AG08396 (cell line): ENCODE results near the gene HAND1.

Experiments
- DNase-seq: peaks from one replicate; pipeline ENCODE4 v3.0.0; 2012; ENCODE audit warnings: low spot score, mixed read lengths

The HAND1 gene

DNA sequence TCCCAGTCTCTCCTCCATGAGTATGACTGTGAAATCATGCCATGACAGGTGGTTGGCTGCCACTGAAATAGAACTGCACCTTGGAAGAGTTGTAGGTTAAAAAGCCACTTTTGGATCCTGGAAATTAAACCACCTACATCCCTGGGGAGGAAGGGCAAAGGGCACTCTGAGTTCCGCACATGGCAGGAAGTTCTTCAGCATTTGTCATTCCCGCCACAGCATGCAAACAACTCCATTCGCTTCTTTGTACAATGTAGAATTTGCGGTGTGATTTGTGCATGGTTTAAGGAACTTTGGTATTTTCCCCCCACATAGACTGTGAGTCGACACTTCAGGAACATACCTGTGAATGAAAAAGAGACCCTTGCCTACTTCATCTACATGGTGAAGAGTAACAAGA lies 22.4 kb downstream of the HAND1 start:
- no peak for DNase-seq

DNA sequence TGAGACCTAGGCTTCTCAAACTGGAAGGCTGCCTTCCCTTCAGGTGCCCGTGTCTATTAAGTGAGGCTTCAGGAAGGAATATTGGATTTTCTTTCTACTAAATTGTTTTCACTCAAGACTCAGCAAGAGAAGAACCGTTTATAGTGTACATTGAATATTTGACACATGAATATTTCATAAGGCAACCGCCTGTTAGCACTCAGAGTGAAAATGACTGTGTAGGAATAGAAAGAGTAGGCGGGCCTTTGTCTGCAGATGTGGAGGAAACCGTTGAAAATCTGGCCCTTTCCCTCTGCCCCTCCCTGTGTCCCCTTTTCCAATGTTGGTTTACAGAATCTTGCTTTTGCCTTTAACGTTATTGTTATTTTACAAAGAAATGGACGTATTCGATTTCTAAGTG lies 26.1 kb downstream of the HAND1 start:
- no peak for DNase-seq

DNA sequence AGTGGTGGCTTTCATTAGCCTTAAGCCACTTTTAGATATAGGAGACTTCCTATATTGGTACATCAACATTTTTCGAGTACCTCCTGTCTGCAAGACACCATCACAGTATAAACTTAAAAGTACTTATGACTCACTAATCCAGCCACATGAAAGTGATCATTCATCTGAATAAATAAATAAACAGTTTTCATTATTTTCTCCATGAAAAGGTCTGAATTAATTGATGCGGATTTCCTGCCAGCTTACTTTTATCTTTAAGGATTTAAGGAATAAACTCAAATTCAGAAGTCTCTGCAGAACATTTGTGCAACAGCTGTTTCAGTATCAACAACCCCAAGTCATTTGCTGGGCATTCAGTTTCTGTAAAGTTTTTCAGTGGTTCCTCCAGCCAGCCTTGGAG lies 28.2 kb downstream of the HAND1 start:
- peak; percentile 10 for DNase-seq

DNA sequence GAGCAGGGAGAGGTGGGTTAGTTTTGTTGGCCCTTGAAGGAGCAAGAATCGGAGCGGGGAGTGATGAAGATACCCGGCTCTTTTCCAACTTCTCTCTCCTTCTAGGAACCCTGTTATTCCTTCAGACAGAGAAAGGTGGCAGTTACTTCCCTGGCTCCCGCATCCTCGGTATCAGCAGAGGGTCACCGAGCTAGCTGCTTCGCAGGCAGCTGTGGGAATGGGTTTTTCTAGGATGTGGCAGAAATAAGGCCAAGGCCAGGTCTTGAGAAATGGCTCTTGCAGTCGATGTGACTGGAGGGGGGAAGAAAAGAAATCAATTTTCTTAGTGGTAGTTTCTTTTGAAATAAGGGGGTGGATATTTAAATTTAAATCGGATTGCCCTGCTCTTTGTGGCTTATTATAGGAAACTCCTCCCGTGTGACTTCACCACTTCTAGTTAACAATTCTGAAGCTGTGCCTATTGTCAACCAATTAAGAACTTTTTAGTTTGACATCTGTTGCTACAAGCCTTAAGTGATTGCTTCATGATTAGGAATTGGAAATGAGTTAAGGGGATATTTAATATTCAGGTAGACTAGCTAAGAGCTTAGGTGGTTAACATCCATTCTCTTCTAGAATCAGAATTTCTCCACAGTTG lies 30.8 kb downstream of the HAND1 start:
- DNase-seq, result no peak

DNA sequence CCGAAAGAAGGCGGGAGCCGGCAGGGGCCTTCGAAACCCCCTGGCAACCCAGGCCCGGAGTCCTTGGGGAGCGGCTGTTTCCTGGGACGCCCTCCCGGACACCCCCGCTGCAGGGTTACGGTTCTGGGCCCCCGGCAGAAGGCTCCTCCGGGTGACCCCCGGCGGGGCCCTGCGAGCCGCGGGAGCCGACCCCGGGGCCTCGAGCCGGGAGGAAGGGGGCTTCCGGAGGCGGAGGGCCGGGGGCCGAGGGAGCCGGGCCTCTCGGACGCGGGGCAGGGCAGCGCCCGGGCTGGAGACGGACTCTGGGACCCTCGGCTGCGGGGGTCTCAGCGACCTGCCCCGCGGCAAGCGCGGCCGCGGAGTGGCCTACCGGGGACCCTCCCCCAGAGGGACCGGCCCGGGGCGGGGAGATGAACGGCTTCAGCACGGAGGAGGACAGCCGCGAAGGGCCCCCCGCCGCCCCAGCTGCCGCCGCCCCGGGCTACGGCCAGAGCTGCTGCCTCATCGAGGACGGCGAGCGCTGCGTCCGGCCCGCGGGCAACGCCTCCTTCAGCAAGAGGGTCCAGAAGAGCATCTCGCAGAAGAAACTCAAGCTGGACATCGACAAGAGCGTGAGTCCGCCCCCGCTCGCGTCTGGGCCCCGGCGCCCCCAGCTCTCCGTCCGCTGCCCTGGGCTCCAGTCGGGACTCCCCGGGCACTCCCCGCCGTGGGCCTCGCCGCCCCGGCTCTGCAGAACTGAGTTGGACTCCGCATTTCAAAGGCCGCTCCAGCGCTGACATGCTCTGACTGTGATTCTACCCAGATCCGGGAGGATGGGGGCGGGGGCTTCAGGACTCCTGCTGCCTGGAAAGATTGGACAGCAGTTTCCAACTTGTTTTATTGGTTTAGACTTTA lies 31.6 kb downstream of the HAND1 start:
- peak; percentile 80 for DNase-seq

DNA sequence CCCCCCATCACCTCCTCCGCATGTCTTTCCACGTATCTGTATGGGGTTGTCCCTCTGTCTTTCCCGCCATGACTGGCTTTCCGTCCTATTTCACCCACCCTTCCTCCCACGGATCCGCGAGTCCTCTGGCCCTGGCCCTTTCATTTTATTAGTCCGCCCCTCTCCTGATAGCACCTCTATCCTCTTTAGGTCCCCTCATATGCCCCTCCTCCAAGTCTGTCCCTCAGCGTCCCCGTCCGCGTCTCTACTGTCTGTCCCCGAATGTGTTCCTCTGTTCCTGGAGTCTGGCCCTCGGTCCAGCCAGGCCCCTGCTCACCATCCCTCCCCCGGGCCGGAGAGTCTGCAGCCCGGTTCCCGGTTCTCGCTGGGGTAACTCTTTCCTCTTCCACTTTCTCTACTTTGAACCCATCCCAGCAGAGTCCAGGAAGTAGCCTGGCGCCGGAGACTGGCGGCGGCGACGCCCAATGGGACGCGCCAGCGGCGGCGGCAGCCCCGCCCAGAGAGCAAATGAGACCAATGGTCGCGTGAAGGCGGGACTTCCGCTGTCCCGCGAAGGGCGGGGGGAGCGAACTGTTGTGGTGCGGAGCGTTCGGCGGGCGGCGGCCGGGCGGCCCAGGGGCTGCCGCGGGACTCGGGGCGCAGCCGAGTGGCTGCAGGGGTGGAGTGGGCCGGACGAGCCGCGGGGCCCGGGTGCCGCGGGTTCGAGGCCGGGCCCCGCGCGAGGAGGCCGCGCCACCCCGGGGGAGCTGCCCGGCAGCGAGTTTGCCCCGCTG lies 32.4 kb downstream of the HAND1 start, which contains the start of gene SAP30L:
Gene SAP30L, plus strand, starts transcription at position 576 of the 773 bp plus-strand sequence. CDS start 608 bp downstream, outside the sequence.
- peak; percentile 100 for DNase-seq

DNA sequence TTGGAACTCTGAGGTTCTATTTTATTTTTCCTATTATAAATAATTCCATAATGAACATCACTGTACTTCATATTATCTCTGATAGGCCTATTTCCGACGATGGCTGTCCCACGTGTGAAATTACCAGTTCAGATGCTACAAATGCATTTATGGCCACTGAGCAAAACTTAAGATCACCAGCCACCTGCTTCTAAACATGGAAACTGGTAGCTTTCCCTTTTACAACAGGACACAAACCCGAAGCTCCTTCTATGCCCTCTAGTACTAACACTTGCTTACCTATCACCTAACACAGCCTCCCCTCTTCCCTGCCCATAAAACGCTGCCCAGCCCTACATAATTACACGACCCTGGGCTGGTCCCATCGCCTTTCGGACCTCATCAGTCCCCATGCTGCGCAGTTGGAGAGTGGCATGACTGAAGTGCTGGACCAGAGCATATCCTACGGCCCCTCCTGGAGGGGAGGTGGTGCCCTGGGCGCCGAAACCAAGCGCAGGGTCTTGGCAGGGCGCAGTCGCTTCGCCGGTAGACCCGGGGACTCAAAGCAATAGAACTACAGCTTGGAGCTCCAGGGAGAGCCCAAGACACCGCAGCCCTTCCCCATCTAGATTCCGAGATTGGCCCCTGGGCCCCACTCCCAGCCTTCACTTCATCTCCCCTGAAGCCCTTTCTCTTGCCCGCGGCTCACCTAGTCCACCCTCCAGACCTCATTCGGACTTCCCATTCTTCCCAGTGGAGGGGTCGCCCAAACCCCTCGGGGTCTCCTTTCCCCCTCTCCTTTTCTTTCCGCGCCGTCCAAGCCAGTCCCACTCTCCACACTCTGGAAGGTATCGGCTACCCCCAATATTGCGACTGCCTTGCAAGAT lies 33.2 kb downstream of the HAND1 start:
- peak; percentile 29 for DNase-seq

DNA sequence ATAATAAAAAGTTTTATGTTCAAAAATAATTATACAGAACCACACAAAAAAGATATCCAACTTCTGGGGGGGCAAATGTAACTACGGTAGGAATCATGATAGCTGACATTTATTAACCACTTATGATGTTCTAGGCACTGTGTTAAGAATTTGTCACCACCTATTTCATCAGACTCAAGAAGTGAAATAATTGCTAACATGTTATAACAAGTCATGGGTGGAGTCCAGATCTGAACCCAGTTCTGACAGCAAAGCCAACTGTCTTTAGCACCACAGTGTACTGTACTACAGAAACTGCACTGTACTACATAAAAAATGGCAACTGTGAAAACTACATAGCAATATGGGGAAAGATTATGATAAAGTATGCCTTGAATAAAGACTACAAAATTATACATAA lies 35.2 kb downstream of the HAND1 start:
- no peak for DNase-seq

DNA sequence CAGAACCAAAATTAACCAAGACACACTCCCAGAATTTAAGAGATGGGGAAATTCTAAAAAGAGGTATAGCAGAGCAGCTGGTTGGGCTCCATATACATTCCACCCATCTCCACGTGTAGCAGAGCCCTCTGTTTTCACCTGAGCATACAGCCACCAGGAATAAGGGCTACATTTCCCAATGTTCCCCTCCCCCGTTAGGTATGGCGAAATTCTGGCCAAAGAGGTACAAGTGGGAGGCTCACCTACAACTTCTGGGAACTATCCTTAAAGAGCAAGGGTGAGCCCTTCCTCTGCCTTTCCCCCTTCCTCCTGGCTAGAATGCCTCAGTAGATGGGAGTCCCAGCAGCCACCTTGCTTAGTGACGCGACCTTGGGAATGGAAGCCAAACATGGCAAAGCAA lies 37.5 kb downstream of the HAND1 start:
- no peak for DNase-seq

DNA sequence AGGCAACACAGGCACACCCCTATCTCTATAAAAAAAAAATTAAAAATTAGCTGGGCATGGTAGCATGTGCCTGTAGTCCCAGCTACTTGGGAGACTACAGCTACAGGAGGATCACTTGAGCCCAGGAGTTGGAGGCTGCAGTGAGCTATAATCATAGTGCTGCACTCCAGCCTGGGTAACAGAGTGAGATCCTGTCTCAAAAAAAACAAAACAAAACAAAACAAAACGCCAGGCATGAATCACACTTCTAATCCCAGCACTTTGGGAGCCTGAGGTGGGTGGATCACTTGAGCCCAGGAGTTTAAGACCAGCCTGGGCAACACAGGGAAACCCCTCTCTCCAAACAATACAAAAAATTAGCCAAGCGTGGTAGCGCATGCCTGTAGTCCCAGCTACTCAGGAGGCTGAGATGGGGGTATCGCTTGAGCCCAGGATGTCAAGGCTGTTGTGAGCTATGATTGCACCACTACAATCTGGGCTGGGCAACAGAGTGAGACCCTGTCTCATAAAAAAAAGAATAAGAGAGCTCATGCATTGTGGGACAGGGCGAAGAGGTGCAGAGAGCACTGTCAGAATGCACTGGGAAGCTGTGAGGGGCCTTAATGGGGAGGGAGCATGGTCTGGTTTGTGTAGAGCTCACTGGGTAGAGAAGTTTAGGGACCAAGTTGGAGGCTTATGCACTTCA lies 40.6 kb downstream of the HAND1 start:
- no peak for DNase-seq

DNA sequence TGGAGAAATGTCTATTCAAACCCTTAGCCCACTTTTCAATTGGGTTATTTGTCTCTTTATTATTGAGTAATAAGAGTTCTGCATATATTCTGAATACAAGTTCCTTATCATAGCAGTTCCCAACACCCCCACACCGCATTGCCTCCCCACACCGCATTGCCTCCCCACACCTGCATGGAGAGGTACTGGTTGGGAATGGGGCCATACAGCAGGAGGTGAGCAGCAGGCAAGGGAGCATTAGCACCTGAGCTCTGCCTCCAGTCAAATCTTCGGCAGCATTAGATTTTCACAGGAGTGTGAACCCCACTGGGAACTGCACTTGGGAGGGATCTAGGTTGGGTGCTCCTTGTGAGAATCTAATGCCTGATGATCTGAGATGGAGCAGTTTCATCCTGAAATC lies 42.8 kb downstream of the HAND1 start:
- no peak for DNase-seq

DNA sequence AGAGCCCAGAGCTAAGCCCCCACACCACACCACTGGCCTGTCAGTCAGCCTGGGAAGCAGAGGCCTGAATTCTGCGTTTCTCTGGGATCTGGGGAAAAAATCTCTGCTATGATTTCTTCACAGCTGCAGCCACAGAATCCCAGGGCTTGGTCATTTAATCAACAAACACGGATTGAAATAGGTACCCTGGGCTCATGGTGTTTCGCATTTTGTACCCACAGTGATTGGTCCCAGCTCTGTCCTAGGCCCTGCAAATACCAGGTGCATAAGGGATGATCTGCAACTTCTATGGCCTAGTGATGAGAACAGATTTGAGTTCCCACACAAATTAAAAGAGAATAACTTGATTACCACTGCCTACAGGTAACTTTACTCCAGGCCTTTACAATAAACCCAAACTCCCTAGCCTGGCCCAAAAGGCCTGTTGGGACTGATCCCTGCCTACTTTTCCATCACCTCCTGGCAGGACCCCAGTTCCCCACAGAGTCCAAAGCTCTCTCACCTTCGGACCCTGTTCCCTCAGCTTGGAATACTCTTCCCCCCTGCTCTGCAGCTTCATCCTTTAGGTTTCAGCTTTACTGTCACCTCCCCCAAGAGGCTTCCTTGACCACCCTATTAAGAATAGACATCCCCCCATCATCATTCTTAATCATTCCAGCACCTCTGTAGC lies 46.9 kb downstream of the HAND1 start:
- no peak for DNase-seq

DNA sequence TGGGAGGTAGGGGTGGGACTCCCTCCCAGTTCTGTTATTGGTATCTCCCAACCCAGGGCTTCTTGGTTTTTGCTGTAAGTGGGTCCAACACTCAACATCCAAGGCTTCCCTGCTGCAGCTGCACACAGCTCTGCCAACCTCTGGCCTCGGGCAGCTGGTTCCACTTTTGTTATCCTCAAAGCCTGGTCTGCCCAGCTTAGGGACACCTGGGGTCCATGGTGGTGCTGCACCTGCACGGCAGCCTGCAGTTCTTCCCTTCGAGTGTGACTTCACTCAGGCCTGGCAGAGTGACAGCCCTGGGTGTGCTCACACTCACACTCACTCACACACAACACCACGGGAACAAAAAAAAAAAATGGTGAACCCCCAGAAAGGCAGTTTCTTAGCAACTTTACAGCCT lies 47.6 kb downstream of the HAND1 start:
- DNase-seq, result no peak

DNA sequence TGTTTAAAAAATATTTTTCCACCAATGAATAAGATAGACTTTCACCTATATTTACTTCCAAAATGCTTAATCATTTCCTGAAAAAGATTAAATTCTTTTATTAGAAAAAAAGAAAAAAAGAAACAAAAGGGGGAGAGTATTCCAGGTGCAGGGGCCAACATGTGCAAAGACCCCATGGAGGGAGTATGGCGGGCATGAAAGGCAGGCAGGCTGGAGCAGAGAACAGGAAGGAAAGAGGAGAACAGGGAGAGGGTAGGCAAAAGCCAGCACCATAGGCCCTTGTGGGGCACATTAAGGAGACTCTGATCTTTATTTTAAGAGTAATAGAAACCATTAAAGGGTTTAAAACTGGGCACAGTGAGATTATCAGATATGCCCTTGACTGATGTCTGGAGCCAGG lies 48.7 kb downstream of the HAND1 start:
- DNase-seq, result no peak

DNA sequence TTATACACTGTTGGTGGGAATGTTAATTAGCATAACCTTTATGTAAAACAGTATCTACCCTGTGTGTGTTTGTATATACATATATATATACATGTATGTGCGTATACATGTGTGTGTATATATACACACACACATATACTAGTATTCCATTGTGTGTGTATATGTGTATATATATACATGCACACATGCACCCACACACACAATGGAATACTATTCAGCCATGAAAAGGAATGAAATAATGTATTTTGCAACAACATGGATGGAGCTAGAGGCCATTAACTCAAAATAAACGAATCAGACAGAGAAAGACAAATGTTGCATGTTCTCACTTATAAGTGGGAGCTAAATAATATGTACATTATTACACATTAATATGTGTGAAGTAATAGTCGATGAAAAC lies 49.8 kb downstream of the HAND1 start:
- DNase-seq, result no peak
